Neural progenitor cell (in vitro differentiated cells): Measurements from ENCODE around the gene KLK4. TPM values are rescaled to one million over a fixed set of nuclear protein-coding genes. Genes with fewer than 3 reads are reported as not detected.
A peak's percentile ranks its signal among the peaks of the same experiment; 100 is the strongest.

Experiments used
- DNase-seq: peaks from one replicate; pipeline ENCODE4 v3.0.0-alpha.2; 2016; ENCODE audit warnings: low spot score
- H2AFZ ChIP-seq: fragments of 200-600 bp; sonication (generic); replicated peaks from 2 replicates; pipeline ENCODE4 v1.6.1; 2016; ENCODE audit warnings: antibody characterized with exemption
- H3F3A ChIP-seq: fragments of 200-600 bp; sonication (generic); 2 replicates; pipeline ENCODE4 v1.6.1; 2016; ENCODE audit warnings: antibody characterized with exemption, low read depth
- H3K27ac ChIP-seq: fragments of 200-600 bp; sonication (generic); 2 replicates; pipeline ENCODE4 v1.5.1; 2016; ENCODE audit warnings: mild to moderate bottlenecking
- H3K27me3 ChIP-seq: fragments of 200-600 bp; sonication (generic); 2 replicates; pipeline ENCODE4 v1.6.1; 2016; ENCODE audit warnings: mild to moderate bottlenecking, moderate library complexity
- H3K36me3 ChIP-seq: fragments of 200-600 bp; sonication (generic); 2 replicates; pipeline ENCODE4 v1.5.1; 2016
- H3K4me1 ChIP-seq: fragments of 200-600 bp; sonication (generic); 2 replicates; pipeline ENCODE4 v1.6.1; 2016; ENCODE audit warnings: mixed run types
- H3K4me2 ChIP-seq: fragments of 200-600 bp; sonication (generic); 2 replicates; pipeline ENCODE4 v1.6.1; 2016
- H3K4me3 ChIP-seq: fragments of 200-600 bp; sonication (generic); 2 replicates; pipeline ENCODE4 v1.5.1; 2016
- H3K79me2 ChIP-seq: fragments of 200-600 bp; sonication (generic); 2 replicates; pipeline ENCODE4 v1.6.1; 2016; ENCODE audit warnings: low read depth
- H3K9ac ChIP-seq: fragments of 200-600 bp; sonication (generic); 2 replicates; pipeline ENCODE4 v1.6.1; 2016
- H3K9me3 ChIP-seq: fragments of 200-600 bp; sonication (generic); 2 replicates; pipeline ENCODE4 v1.5.1; 2016; ENCODE audit warnings: low read depth
- H4K20me1 ChIP-seq: fragments of 200-600 bp; sonication (generic); 2 replicates; pipeline ENCODE4 v1.6.1; 2016; ENCODE audit warnings: low read depth
- H3K27ac Mint-ChIP-seq: 3 replicates; pipeline ENCODE4 v1.8.0; 2021; ENCODE audit warnings: mixed read lengths
- H3K27me3 Mint-ChIP-seq: 2 replicates; pipeline ENCODE4 v1.8.0; 2022; ENCODE audit warnings: low read depth, mild to moderate bottlenecking, inconsistent platforms, moderate library complexity, mixed read lengths; ENCODE audit not compliant: insufficient read depth
- H3K36me3 Mint-ChIP-seq: 3 replicates; pipeline ENCODE4 v1.8.0; 2021; ENCODE audit warnings: mixed read lengths
- H3K4me1 Mint-ChIP-seq: 3 replicates; pipeline ENCODE4 v1.8.0; 2021; ENCODE audit warnings: mixed read lengths
- H3K4me3 Mint-ChIP-seq: 3 replicates; pipeline ENCODE4 v1.8.0; 2021; ENCODE audit warnings: mild to moderate bottlenecking, moderate library complexity, mixed read lengths
- H3K9me3 Mint-ChIP-seq: 3 replicates; pipeline ENCODE4 v1.8.0; 2020; ENCODE audit warnings: mixed read lengths
- EZH2 ChIP-seq: fragments of 200-600 bp; sonication (generic); IDR thresholded peaks from 2 replicates; pipeline ENCODE4 v1.6.1; 2017; ENCODE audit warnings: antibody characterized with exemption, mild to moderate bottlenecking, moderate library complexity
- EZH2phosphoT487 ChIP-seq: fragments of 200-600 bp; sonication (generic); IDR thresholded peaks from 2 replicates; pipeline ENCODE4 v1.6.1; 2017; ENCODE audit warnings: antibody characterized with exemption
- total RNA-seq: library from RNA; depleted of rRNA; stranded (reverse); fragments of >200 nt; gene quantifications from 2 replicates; pipeline ENCODE4 v1.2.3, GENCODE V29; 2015; ENCODE audit warnings: low replicate concordance
- TF ChIP-seq, protein P1 (sequence below): fragments of 200-600 bp; sonication (generic); IDR thresholded peaks from 2 replicates; pipeline ENCODE4 v1.5.1; 2017; ENCODE audit warnings: antibody characterized with exemption, mild to moderate bottlenecking

Gene KLK4
- total RNA-seq = 0.68 TPM in 1 of 2 replicates, not detected in the other

DNA sequence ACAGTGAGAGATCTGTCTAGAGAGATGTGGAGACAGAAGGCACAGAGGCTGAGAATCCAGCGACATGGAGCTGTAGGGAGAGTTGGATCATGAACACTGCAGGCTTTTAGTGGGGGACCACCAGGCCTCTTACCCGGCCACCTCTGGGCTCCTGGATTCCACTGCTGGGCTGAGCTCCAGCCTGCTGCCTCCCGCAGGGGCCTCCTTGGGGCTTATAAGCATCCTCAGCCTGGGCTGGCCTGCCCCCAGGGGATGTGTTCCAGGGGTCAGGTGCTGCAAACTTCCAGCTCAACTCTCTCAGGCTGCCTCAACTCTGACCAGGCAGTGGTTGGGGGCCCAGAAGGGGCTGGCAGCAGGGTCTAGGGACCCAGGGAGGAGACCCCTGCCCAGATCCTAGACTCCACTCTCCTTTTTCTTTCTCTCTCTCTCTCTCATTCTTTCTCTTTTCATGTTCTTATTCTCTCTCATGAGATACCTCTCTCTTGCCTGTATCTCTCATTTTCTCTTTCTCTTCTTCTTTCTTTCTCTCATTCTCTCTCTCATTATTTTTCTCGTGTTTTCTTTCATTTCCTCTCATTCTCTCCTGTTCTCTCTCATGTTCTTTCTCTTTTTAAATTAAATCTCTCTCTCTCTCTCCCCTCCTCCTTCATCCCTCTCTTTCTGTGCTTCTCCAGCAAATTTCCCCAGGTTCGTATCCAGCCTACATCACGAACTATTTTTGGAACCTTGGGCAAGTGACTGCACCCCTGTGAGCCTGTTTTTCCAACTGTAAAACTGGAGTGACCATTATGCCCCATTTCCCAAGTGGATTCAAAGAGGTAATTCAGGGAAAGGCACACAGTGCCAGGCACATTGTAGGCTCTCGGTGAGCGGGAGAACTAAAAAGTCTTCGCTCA lies at the start of gene KLK4:
Gene KLK4 (minus strand): TSS at position 190 of the 896 bp plus-strand sequence. CDS start 657 bp downstream, outside the sequence.
- Histone ChIP-seq H3K36me3 (no peaks in the 10 kb centered on the region), H3K4me1 (no peaks in the 10 kb centered on the region), H3K4me2 (no peak within 1 kb of the TSS), H3K9me3 (no peaks in the 10 kb centered on the region), H4K20me1 (no peaks in the 10 kb centered on the region), H3K27me3 (peaks cover 94% of the 10 kb centered on the region), H3K27ac (no peak within 1 kb of the TSS), H2AFZ (no peak within 1 kb of the TSS), H3F3A (no peaks in the 10 kb centered on the region), H3K4me3 (no peak within 1 kb of the TSS), H3K9ac (no peak within 1 kb of the TSS), H3K79me2 (no peaks in the 10 kb centered on the region)
- peak within 1 kb of the TSS; percentile 28 for H3K4me3 Mint-ChIP-seq
- H3K27me3 Mint-ChIP-seq = peaks cover 31% of the 10 kb centered on the region
- no peaks in the 10 kb centered on the region for H3K36me3 Mint-ChIP-seq
- DNase-seq = no peak
- TF ChIP-seq EZH2 (no peak), EZH2phosphoT487 (no peak)
- TF ChIP-seq, protein P1, sequence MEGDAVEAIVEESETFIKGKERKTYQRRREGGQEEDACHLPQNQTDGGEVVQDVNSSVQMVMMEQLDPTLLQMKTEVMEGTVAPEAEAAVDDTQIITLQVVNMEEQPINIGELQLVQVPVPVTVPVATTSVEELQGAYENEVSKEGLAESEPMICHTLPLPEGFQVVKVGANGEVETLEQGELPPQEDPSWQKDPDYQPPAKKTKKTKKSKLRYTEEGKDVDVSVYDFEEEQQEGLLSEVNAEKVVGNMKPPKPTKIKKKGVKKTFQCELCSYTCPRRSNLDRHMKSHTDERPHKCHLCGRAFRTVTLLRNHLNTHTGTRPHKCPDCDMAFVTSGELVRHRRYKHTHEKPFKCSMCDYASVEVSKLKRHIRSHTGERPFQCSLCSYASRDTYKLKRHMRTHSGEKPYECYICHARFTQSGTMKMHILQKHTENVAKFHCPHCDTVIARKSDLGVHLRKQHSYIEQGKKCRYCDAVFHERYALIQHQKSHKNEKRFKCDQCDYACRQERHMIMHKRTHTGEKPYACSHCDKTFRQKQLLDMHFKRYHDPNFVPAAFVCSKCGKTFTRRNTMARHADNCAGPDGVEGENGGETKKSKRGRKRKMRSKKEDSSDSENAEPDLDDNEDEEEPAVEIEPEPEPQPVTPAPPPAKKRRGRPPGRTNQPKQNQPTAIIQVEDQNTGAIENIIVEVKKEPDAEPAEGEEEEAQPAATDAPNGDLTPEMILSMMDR = no peak
- H3K27ac Mint-ChIP-seq = no peak within 1 kb of the TSS
- no peaks in the 10 kb centered on the region for H3K9me3 Mint-ChIP-seq
- H3K4me1 Mint-ChIP-seq = no peaks in the 10 kb centered on the region

DNA sequence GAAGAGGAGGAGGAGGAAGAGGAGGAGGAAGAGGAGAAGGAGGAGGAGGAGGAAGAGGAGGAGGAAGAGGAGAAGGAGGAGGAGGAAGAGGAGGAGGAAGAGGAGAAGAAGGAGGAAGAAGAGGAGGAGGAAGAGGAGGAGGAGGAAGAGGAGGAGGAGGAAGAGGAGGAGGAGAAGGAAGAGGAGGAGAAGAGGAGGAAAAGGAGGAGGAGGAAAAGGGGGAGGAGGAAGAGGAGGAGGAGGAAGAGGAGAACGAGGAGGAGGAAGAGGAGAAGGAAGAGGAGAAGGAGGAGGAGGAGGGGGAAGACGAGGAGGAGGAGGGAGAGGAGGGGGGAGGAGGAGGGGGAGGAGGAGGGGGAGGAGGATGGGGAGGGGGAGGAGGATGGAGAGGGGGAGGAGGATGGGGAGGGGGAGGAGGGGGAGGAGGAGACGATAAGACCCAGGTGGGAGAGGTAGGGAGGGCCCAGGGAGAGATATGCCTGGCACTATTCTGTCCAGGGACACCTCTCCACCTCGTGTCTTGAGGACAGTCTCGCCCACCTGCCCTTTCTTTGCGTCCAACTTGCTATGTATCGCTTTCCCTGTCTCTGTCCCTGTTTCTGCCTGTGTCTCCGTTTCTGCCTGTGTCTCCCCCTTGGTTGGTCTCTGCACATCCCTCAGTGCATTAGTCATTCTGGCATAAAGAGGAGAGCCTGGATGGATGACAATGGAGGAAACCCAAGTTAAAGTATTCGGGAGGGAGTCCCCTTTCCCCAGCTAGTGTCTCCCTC lies 48.7 kb upstream of the KLK4 start:
- peaks cover 10% of the 10 kb centered on the region for H3K27me3 Mint-ChIP-seq
- TF ChIP-seq EZH2phosphoT487 (no peak), EZH2 (no peak)
- TF ChIP-seq, protein P1 = no peak
- H2AFZ ChIP-seq = no peak overlapping the region

GRCh38 chr19:50957587-50957986 lies 46.4 kb upstream of the KLK4 start:
- Mint-ChIP-seq H3K4me1 (no peaks in the 10 kb centered on the region), H3K27me3 (peaks cover 6% of the 10 kb centered on the region), H3K27ac (no peak overlapping the region), H3K4me3 (no peak overlapping the region), H3K9me3 (peaks cover 1% of the 10 kb centered on the region), H3K36me3 (no peaks in the 10 kb centered on the region)
- no peak overlapping the region for H3K9ac ChIP-seq
- H2AFZ ChIP-seq = no peak overlapping the region
- no peak overlapping the region for H3K27ac ChIP-seq
- H3K36me3 ChIP-seq = no peaks in the 10 kb centered on the region
- no peaks in the 10 kb centered on the region for H4K20me1 ChIP-seq
- no peak overlapping the region for H3K4me2 ChIP-seq
- H3K9me3 ChIP-seq = no peaks in the 10 kb centered on the region
- TF ChIP-seq, protein P1 = no peak
- TF ChIP-seq EZH2phosphoT487 (no peak), EZH2 (no peak)
- DNase-seq = no peak
- no peaks in the 10 kb centered on the region for H3K79me2 ChIP-seq
- H3K27me3 ChIP-seq = no peaks in the 10 kb centered on the region
- no peaks in the 10 kb centered on the region for H3K4me1 ChIP-seq
- H3F3A ChIP-seq = no peaks in the 10 kb centered on the region
- H3K4me3 ChIP-seq = no peak overlapping the region

More for the DNA sequence above, 48.7 kb upstream of the KLK4 start:
- Histone ChIP-seq H3K27me3 (no peaks in the 10 kb centered on the region), H3K4me1 (no peaks in the 10 kb centered on the region), H3K4me3 (no peak overlapping the region), H3K9ac (no peak overlapping the region), H4K20me1 (no peaks in the 10 kb centered on the region), H3K79me2 (no peaks in the 10 kb centered on the region), H3K4me2 (no peak overlapping the region), H3K9me3 (no peaks in the 10 kb centered on the region), H3F3A (no peaks in the 10 kb centered on the region), H3K27ac (no peak overlapping the region), H3K36me3 (no peaks in the 10 kb centered on the region)
- DNase-seq = no peak
- Mint-ChIP-seq H3K4me3 (no peak overlapping the region), H3K36me3 (no peaks in the 10 kb centered on the region), H3K27ac (no peak overlapping the region), H3K4me1 (no peaks in the 10 kb centered on the region), H3K9me3 (peaks cover 1% of the 10 kb centered on the region)
